ENCODE results near the gene TEX2. TPM values are rescaled to one million over a fixed set of nuclear protein-coding genes. Genes with fewer than 3 reads are reported as not detected.

The TEX2 gene
- total and polyA plus RNA-seq, 2 of the 13 experiments (the other 11 are each of a cell fraction or from before 2014, with no cell fraction given) = 21.4 to 37.7 TPM

GRCh38 chr17:64177311-64178010, 85.6 kb downstream of the TEX2 start:
- TF ChIP-seq DR1 (CRISPR knock-in tag; IDR thresholded peaks at IDR 0.05) (no peak), ZNF501 (CRISPR knock-in tag; IDR thresholded peaks at IDR 0.05) (peak; percentile 10), SNAPC2 (CRISPR knock-in tag; IDR thresholded peaks at IDR 0.05) (0 out of 2 replicates have a peak, but pooled peaks have one; percentile 61), ARID2 (CRISPR knock-in tag; IDR thresholded peaks at IDR 0.05; ENCODE audit: borderline replicate concordance) (0 out of 2 replicates have a peak, but pooled peaks have one; percentile 77), XRCC5 (optimal IDR thresholded peaks at IDR 0.05; ENCODE audit: low read length) (no peak), ZSCAN5A (CRISPR knock-in tag; IDR thresholded peaks at IDR 0.05; ENCODE audit: borderline replicate concordance) (0 out of 2 replicates have a peak, but pooled peaks have one; percentile 40), ZNF790 (CRISPR knock-in tag; IDR thresholded peaks at IDR 0.05; ENCODE audit: borderline replicate concordance) (no peak), ARNT2 (CRISPR knock-in tag; IDR thresholded peaks at IDR 0.05; ENCODE audit: low read depth) (0 out of 2 replicates have a peak, but pooled peaks have one; percentile 4), CHCHD3 (CRISPR knock-in tag; IDR thresholded peaks at IDR 0.05) (no peak), CCDC6 (CRISPR knock-in tag; IDR thresholded peaks at IDR 0.05) (0 out of 2 replicates have a peak, but pooled peaks have one; percentile 21), ZNF235 (CRISPR knock-in tag; IDR thresholded peaks at IDR 0.05; ENCODE audit: borderline replicate concordance) (no peak), ZNF878 (CRISPR knock-in tag; IDR thresholded peaks at IDR 0.05) (0 out of 2 replicates have a peak, but pooled peaks have one; percentile 0), ZNF704 (CRISPR knock-in tag; IDR thresholded peaks at IDR 0.05; ENCODE audit: borderline replicate concordance) (no peak), CSRNP1 (CRISPR knock-in tag; IDR thresholded peaks at IDR 0.05) (0 out of 2 replicates have a peak, but pooled peaks have one; percentile 36), MTA1 (CRISPR knock-in tag; IDR thresholded peaks at IDR 0.05; ENCODE audit: borderline replicate concordance) (no peak), ZNF33B (CRISPR knock-in tag; IDR thresholded peaks at IDR 0.05) (0 out of 2 replicates have a peak, but pooled peaks have one; percentile 13), SMYD3 (CRISPR knock-in tag; IDR thresholded peaks at IDR 0.05) (peak; percentile 40; the same call in 1 of the 2 replicates), TARDBP (CRISPR knock-in tag; IDR thresholded peaks at IDR 0.05) (0 out of 2 replicates have a peak, but pooled peaks have one; percentile 36)
- Histone ChIP-seq H3K36me3 (replicated peaks in 1 of 2; ENCODE audit: control insufficient read depth in 1 of 2, insufficient read depth in 2 of 2, low read length in 2 of 2) (peaks cover 10 to 26% of the 10 kb centered on the region in 2 experiments), H3K9ac (ENCODE audit: insufficient read depth, low read depth, low read length) (no peak overlapping the region), H3K79me2 (ENCODE audit: insufficient read depth, low read length) (no peaks in the 10 kb centered on the region), H3K4me3 (replicated peaks in 1 of 3; ENCODE audit: insufficient read depth in 1 of 3, low read depth in 2 of 3, low read length in 3 of 3) (no peak overlapping the region; a peak in 1 of 6 replicates), H3K27ac (ENCODE audit: extremely low read length, insufficient read depth, low read length) (no peak overlapping the region), H4K20me1 (ENCODE audit: insufficient read depth, low read length) (no peaks in the 10 kb centered on the region), H3K4me2 (ENCODE audit: low read depth, low read length) (peak overlapping the region; percentile 44), H3K27me3 (ENCODE audit: control insufficient read depth in 1 of 2, insufficient read depth in 2 of 2, low read length in 2 of 2) (no peaks in the 10 kb centered on the region), H3K9me3 (ENCODE audit: low read length) (no peaks in the 10 kb centered on the region), H3K4me1 (ENCODE audit: insufficient read depth, low read length) (peaks cover 45% of the 10 kb centered on the region), H2AFZ (ENCODE audit: low read length) (no peak overlapping the region)
- no peak for ATAC-seq
- FAIRE-seq = no peak
- ChIA-PET CTCF (ENCODE audit: low intra/inter-chr PET ratio, low total read pairs) (interaction anchor here (1.3 kb wide), 1 partner anchor 9 kb away, joined by 3 read pairs; no protein-coding TSS in a partner anchor), POLR2A (interaction anchor here (0.5 to 5.2 kb wide), 8 partner anchors 13 to 334 kb away, joined by 3 to 39 read pairs (median 10); no protein-coding TSS in a partner anchor)
- no peak for DNase-seq (ENCODE audit: low spot score)
- BruUV-seq (replicated peaks) = no TSS peak
- in situ Hi-C loops (cut with HindIII; ENCODE audit: extremely low pct_ligation_motif_present, low pct_unique_long_range_greater_than_20kb) (no loop called here), intact Hi-C loops (cut with micrococcal nuclease; ENCODE audit: unreplicated experiment) (loop anchor here (2.0 kb wide), 1 partner anchor 21 kb away; no protein-coding TSS in a partner anchor)
- 88% methylated on average over 7 of the region's 7 CpGs for WGBS (ENCODE audit: low lambda C conversion rate)

Data from HepG2 (cell line).